SU-DHL-6 (cell line): ENCODE measurements around the gene EPN1.
A peak's percentile ranks its signal among the peaks of the same experiment; 100 is the strongest.

Source experiments
- H2AFZ ChIP-seq: fragments of 200-600 bp; sonication (generic); 2 replicates; pipeline ENCODE4 v1.6.1; 2014; ENCODE audit warnings: low read depth, mild to moderate bottlenecking, moderate library complexity, mixed read lengths, antibody characterized with exemption, low read length; ENCODE audit not compliant: severe bottlenecking
- H3F3A ChIP-seq: fragments of 200-600 bp; shearing (Covaris generic); 2 replicates; pipeline ENCODE4 v1.6.0; 2016; ENCODE audit warnings: antibody characterized with exemption, mild to moderate bottlenecking; ENCODE audit not compliant: insufficient read depth
- H3K27ac ChIP-seq: fragments of 200-600 bp; sonication (generic); 2 replicates; pipeline ENCODE4 v1.5.1; 2016; ENCODE audit warnings: low read depth, mild to moderate bottlenecking, low read length, moderate library complexity, mixed read lengths
- H3K27me3 ChIP-seq: fragments of 200-600 bp; sonication (generic), shearing (Covaris generic); 2 replicates; pipeline ENCODE4 v1.6.0; 2014; ENCODE audit warnings: mild to moderate bottlenecking, low read length
- H3K36me3 ChIP-seq: fragments of 200-600 bp; sonication (generic); 2 replicates; pipeline ENCODE4 v1.6.1; 2014; ENCODE audit warnings: mild to moderate bottlenecking, low read length, mixed read lengths
- H3K4me2 ChIP-seq: fragments of 300-600, 200-600 bp; shearing (Covaris generic), sonication (generic); 2 replicates; pipeline ENCODE4 v1.6.0; 2014; ENCODE audit warnings: low read length, low read depth, mild to moderate bottlenecking; ENCODE audit not compliant: poor library complexity, severe bottlenecking
- H3K4me3 ChIP-seq: fragments of 200-600 bp; sonication (generic); 2 replicates; pipeline ENCODE4 v1.5.1; 2014; ENCODE audit warnings: antibody characterized with exemption, low read length, mild to moderate bottlenecking, mixed read lengths; ENCODE audit not compliant: insufficient read depth, poor library complexity, severe bottlenecking
- H3K79me2 ChIP-seq: fragments of 200-600 bp; sonication (generic); 2 replicates; pipeline ENCODE4 v1.6.1; 2014; ENCODE audit warnings: mild to moderate bottlenecking, low read length, moderate library complexity; ENCODE audit not compliant: insufficient read depth
- H3K9ac ChIP-seq: fragments of 200-600 bp; sonication (generic); 2 replicates; pipeline ENCODE4 v1.7.0; 2014; ENCODE audit warnings: mild to moderate bottlenecking, low read length
- H3K9me2 ChIP-seq: fragments of 200-600 bp; sonication (generic); replicated peaks from 2 replicates; pipeline ENCODE4 v1.6.1; 2014; ENCODE audit warnings: low read length; ENCODE audit not compliant: insufficient read depth
- H3K9me3 ChIP-seq: fragments of 200-600 bp; sonication (generic); 2 replicates; pipeline ENCODE4 v1.6.1; 2014; ENCODE audit warnings: low read length, mixed read lengths; ENCODE audit not compliant: insufficient read depth
- H4K20me1 ChIP-seq: fragments of 200-600 bp; sonication (generic); 2 replicates; pipeline ENCODE4 v1.6.1; 2014; ENCODE audit warnings: low read depth, mild to moderate bottlenecking, antibody characterized with exemption, low read length, moderate library complexity, mixed read lengths
- CTCF ChIP-seq: fragments of 200-600 bp; sonication (generic); IDR thresholded peaks from one replicate; pipeline ENCODE4 v1.5.1; 2017; ENCODE audit warnings: antibody characterized with exemption, mild to moderate bottlenecking, low read length, moderate library complexity; ENCODE audit not compliant: insufficient read depth, poor library complexity, severe bottlenecking
- EZH2phosphoT487 ChIP-seq: fragments of 200-600 bp; sonication (generic), shearing (Covaris generic); conservative IDR thresholded peaks from 2 replicates; pipeline ENCODE4 v1.6.1; 2018; ENCODE audit warnings: mild to moderate bottlenecking, antibody characterized with exemption, low read length, moderate library complexity, mixed read lengths

EPN1 gene

GRCh38 chr19:55656552-55656951, 18.5 kb upstream of the EPN1 start:
- Histone ChIP-seq H3K36me3 (peaks cover 10% of the 10 kb centered on the region), H4K20me1 (peaks cover 17% of the 10 kb centered on the region; the same call in 1 of the 2 replicates), H3K79me2 (peaks cover 63% of the 10 kb centered on the region), H3K9ac (peak overlapping the region; percentile 93), H3K4me2 (peak overlapping the region; percentile 94), H3K27ac (peak overlapping the region; percentile 96), H3K27me3 (no peaks in the 10 kb centered on the region), H3K9me2 (no peaks in the 10 kb centered on the region), H2AFZ (no peak overlapping the region), H3F3A (peaks cover 3% of the 10 kb centered on the region; the same call in 1 of the 2 replicates), H3K9me3 (no peaks in the 10 kb centered on the region), H3K4me3 (peak overlapping the region; percentile 89)
- no peak for TF ChIP-seq EZH2phosphoT487
- no peak for TF ChIP-seq CTCF

GRCh38 chr19:55656988-55657747, 17.9 kb upstream of the EPN1 start:
- H3K27me3 ChIP-seq = no peaks in the 10 kb centered on the region
- peak overlapping the region; percentile 94 for H3K4me2 ChIP-seq
- TF ChIP-seq EZH2phosphoT487 (no peak), CTCF (no peak)
- H3K79me2 ChIP-seq = peaks cover 69% of the 10 kb centered on the region
- H3K9ac ChIP-seq = peak overlapping the region; percentile 93
- H3K9me3 ChIP-seq = no peaks in the 10 kb centered on the region
- peaks cover 14% of the 10 kb centered on the region for H3K36me3 ChIP-seq
- H3K27ac ChIP-seq = peak overlapping the region; percentile 96
- no peak overlapping the region for H2AFZ ChIP-seq
- peaks cover 20% of the 10 kb centered on the region; the same call in 1 of the 2 replicates for H4K20me1 ChIP-seq
- H3F3A ChIP-seq = peaks cover 3% of the 10 kb centered on the region; the same call in 1 of the 2 replicates
- peak overlapping the region; percentile 89 for H3K4me3 ChIP-seq
- H3K9me2 ChIP-seq = no peaks in the 10 kb centered on the region

GRCh38 chr19:55658846-55659459, 16.1 kb upstream of the EPN1 start:
- peaks cover 19% of the 10 kb centered on the region for H3K36me3 ChIP-seq
- H3K27me3 ChIP-seq = no peaks in the 10 kb centered on the region
- peak overlapping the region; percentile 94 for H3K4me2 ChIP-seq
- peak overlapping the region; percentile 93; the same call in 1 of the 2 replicates for H3K9ac ChIP-seq
- no peak for TF ChIP-seq CTCF
- TF ChIP-seq EZH2phosphoT487 = no peak
- peaks cover 3% of the 10 kb centered on the region; the same call in 1 of the 2 replicates for H3F3A ChIP-seq
- H3K4me3 ChIP-seq = no peak overlapping the region
- no peak overlapping the region for H3K27ac ChIP-seq
- no peaks in the 10 kb centered on the region for H3K9me2 ChIP-seq
- no peaks in the 10 kb centered on the region for H3K9me3 ChIP-seq
- no peak overlapping the region for H2AFZ ChIP-seq
- peaks cover 25% of the 10 kb centered on the region; the same call in 1 of the 2 replicates for H4K20me1 ChIP-seq
- peaks cover 86% of the 10 kb centered on the region for H3K79me2 ChIP-seq
